IMR-90 (cell line): ENCODE results near the gene DDR1.

Experiments used
- CTCF ChIP-seq: conservative IDR thresholded peaks from 2 replicates; pipeline ENCODE4 v1.5.1; 2012; ENCODE audit warnings: mild to moderate bottlenecking, low read depth, low read length, improper control_type of control experiment
- POLR2A ChIP-seq: IDR thresholded peaks from 2 replicates; pipeline ENCODE4 v1.6.1; 2012; ENCODE audit warnings: mild to moderate bottlenecking, low read depth, low read length
- RAD21 ChIP-seq: IDR thresholded peaks from 2 replicates; pipeline ENCODE4 v1.6.1; 2012; ENCODE audit warnings: low read length, improper control_type of control experiment

- no peak for TF ChIP-seq CTCF
- TF ChIP-seq RAD21, result no peak
- TF ChIP-seq POLR2A, result no peak
Observed at GRCh38 chr6:30935018-30935417, 50.7 kb downstream of the DDR1 start.
